ENCODE data around the gene YY1AP1. TPM values are rescaled to one million over a fixed set of nuclear protein-coding genes. Genes with fewer than 3 reads are reported as not detected.
A peak's percentile ranks its signal among the peaks of the same experiment; 100 is the strongest.
"Not testable (repeated sequence)": the region's sequence is repeated elsewhere in the genome, so short reads cannot be mapped to it uniquely, and the experiment has no call there.

The YY1AP1 gene
- polyA plus RNA-seq, 3 donors: 14.0 to 93.4 (median 24.3) TPM

- peaks cover 6 to 7% of the 10 kb centered on the region in 2 donors for H3K36me3 Mint-ChIP-seq
- peaks cover 0 to 6% (median 2%) of the 10 kb centered on the region in 7 donors for H3K9me3 Mint-ChIP-seq
- intact Hi-C loops (cut with micrococcal nuclease): no loop called here
- no peak overlapping the region for H3K27ac ChIP-seq (ENCODE audit: low read depth in 1 of 2, low read length in 2 of 2)
- H3K27me3 Mint-ChIP-seq (ENCODE audit: low read depth in 3 of 3): peaks cover 0 to 2% (median 0%) of the 10 kb centered on the region in 3 donors
- WGBS (ENCODE audit: insufficient coverage): 96% methylated on average over 8 of the region's 13 CpGs
- H3K27ac Mint-ChIP-seq: peak overlapping the region in 1 of 7 donors; percentile 1
- no peak overlapping the region for H3K4me3 ChIP-seq (replicated peaks in 1 of 3; ENCODE audit: low read depth in 2 of 3, low read length in 3 of 3)
- peaks cover 0 to 4% of the 10 kb centered on the region in 2 donors for H3K9me3 ChIP-seq (replicated peaks in 1 of 2; ENCODE audit: control insufficient read depth in 1 of 2, insufficient read depth in 1 of 2, low read length in 2 of 2)
- no peaks in the 10 kb centered on the region for H3K27me3 ChIP-seq (ENCODE audit: control insufficient read depth in 2 of 2, insufficient read depth in 2 of 2, low read length in 2 of 2)
- no peak overlapping the region for H3K4me2 ChIP-seq (replicated peaks; ENCODE audit: extremely low read depth, low read length, poor library complexity, severe bottlenecking)
- H4K20me1 ChIP-seq (ENCODE audit: insufficient read depth, low read length): peaks cover 44% of the 10 kb centered on the region
- peaks cover 8% of the 10 kb centered on the region for H3K4me1 Mint-ChIP-seq
- peaks cover 0 to 6% of the 10 kb centered on the region in 2 donors for H3K36me3 ChIP-seq (replicated peaks in 1 of 2; ENCODE audit: control insufficient read depth in 1 of 2, insufficient read depth in 2 of 2, low read length in 2 of 2)
- H3K79me2 ChIP-seq (ENCODE audit: insufficient read depth, low read length): peaks cover 79% of the 10 kb centered on the region
- no peak for DNase-seq
- no peak overlapping the region for H3K4me3 Mint-ChIP-seq
- H3K9ac ChIP-seq (ENCODE audit: insufficient read depth, low read length, poor library complexity, severe bottlenecking): no peak overlapping the region
- no peak overlapping the region for H2AFZ ChIP-seq (ENCODE audit: insufficient read depth, low read depth, low read length, poor library complexity, severe bottlenecking)
- TF ChIP-seq, protein P1, sequence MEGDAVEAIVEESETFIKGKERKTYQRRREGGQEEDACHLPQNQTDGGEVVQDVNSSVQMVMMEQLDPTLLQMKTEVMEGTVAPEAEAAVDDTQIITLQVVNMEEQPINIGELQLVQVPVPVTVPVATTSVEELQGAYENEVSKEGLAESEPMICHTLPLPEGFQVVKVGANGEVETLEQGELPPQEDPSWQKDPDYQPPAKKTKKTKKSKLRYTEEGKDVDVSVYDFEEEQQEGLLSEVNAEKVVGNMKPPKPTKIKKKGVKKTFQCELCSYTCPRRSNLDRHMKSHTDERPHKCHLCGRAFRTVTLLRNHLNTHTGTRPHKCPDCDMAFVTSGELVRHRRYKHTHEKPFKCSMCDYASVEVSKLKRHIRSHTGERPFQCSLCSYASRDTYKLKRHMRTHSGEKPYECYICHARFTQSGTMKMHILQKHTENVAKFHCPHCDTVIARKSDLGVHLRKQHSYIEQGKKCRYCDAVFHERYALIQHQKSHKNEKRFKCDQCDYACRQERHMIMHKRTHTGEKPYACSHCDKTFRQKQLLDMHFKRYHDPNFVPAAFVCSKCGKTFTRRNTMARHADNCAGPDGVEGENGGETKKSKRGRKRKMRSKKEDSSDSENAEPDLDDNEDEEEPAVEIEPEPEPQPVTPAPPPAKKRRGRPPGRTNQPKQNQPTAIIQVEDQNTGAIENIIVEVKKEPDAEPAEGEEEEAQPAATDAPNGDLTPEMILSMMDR (IDR thresholded peaks at IDR 0.05): no peak
- peaks cover 0 to 4% of the 10 kb centered on the region in 2 donors for H3K4me1 ChIP-seq (ENCODE audit: control insufficient read depth in 1 of 2, insufficient read depth in 2 of 2, low read length in 2 of 2)
These were observed 9.9 kb upstream of the YY1AP1 start for GRCh38 chr1:155698382-155699038.

GRCh38 chr1:155697616-155698015 lies 9.0 kb upstream of the YY1AP1 start:
- H2AFZ ChIP-seq (ENCODE audit: insufficient read depth, low read depth, low read length, poor library complexity, severe bottlenecking); H3K4me1 Mint-ChIP-seq; intact Hi-C loops (cut with micrococcal nuclease); H3K27me3 Mint-ChIP-seq (ENCODE audit: low read depth in 3 of 3); H3K4me3 ChIP-seq (replicated peaks in 1 of 3; ENCODE audit: low read depth in 2 of 3, low read length in 3 of 3); DNase-seq; H3K4me2 ChIP-seq (replicated peaks; ENCODE audit: extremely low read depth, low read length, poor library complexity, severe bottlenecking); H3K4me3 Mint-ChIP-seq; H3K4me1 ChIP-seq (ENCODE audit: control insufficient read depth in 1 of 2, insufficient read depth in 2 of 2, low read length in 2 of 2); H3K9ac ChIP-seq (ENCODE audit: insufficient read depth, low read length, poor library complexity, severe bottlenecking); H3K9me3 ChIP-seq (replicated peaks in 1 of 2; ENCODE audit: control insufficient read depth in 1 of 2, insufficient read depth in 1 of 2, low read length in 2 of 2); H3K27ac ChIP-seq (ENCODE audit: low read depth in 1 of 2, low read length in 2 of 2); H3K27me3 ChIP-seq (ENCODE audit: control insufficient read depth in 2 of 2, insufficient read depth in 2 of 2, low read length in 2 of 2); H3K9me3 Mint-ChIP-seq: not testable (repeated sequence)
- WGBS (ENCODE audit: insufficient coverage): 90% methylated on average over 8 of the region's 11 CpGs
- Histone ChIP-seq H4K20me1 (ENCODE audit: insufficient read depth, low read length) (peaks cover 42% of the 10 kb centered on the region), H3K79me2 (ENCODE audit: insufficient read depth, low read length) (peaks cover 79% of the 10 kb centered on the region), H3K36me3 (replicated peaks in 1 of 2; ENCODE audit: control insufficient read depth in 1 of 2, insufficient read depth in 2 of 2, low read length in 2 of 2) (peaks cover 0 to 12% of the 10 kb centered on the region in 2 donors)
- H3K27ac Mint-ChIP-seq: peak overlapping the region in 1 of 7 donors; percentile 6
- peaks cover 4 to 13% of the 10 kb centered on the region in 2 donors for H3K36me3 Mint-ChIP-seq

Measured in CD14-positive monocyte (primary cell).